Epithelial cell of umbilical artery (primary cell): ENCODE data around the gene EOGT. TPM values are rescaled to one million over a fixed set of nuclear protein-coding genes. Genes with fewer than 3 reads are reported as not detected.

Source experiments
- total RNA-seq: library from RNA; depleted of rRNA; stranded (reverse); fragments of >200 nt; gene quantifications from 2 replicates; pipeline ENCODE4 v1.2.3, GENCODE V29; 2014

EOGT gene
- total RNA-seq, result 126 and 188 TPM in 2 replicates

DNA sequence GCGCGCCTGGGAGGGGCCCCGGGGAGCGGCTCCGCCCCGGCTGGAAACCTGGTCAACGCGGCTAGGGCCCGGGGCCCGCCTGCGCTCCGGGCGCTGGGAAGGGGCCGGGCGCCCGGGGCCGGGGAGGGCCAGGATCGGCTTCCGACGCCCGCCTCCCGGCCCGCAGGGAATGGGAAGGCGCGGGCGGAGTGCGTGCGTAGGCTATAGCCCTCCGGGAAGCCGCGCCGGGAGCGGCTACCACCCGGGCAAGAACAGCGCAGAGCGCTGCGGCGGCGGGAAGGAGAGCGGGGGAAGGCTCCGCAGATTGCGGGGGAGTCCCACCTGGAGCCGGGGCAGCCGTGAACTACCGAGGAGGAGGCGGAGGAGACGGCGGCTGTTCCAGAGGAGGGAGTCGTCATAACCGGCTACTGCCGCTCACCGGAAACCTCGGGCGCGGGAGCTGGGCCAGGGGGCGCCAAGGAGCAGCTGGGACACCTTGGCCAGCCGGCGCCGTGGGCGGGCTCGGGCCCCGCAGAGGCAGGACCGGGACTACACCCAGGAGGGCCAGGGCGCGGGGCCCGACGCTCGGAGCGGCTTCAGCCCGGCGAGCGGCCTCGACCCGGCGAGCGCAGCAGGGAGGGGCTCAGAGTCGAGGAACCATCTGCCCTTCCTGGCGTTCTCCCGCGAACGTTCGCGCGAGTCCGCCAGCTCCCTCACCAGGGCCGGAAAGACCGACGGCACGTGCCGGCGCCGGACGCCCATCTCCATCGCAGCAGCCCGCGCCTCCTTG is at the start of gene EOGT:
TSS of gene EOGT (minus strand) at position 432 of the 769 bp plus-strand sequence. CDS start 3,838 bp downstream, outside the sequence.

DNA sequence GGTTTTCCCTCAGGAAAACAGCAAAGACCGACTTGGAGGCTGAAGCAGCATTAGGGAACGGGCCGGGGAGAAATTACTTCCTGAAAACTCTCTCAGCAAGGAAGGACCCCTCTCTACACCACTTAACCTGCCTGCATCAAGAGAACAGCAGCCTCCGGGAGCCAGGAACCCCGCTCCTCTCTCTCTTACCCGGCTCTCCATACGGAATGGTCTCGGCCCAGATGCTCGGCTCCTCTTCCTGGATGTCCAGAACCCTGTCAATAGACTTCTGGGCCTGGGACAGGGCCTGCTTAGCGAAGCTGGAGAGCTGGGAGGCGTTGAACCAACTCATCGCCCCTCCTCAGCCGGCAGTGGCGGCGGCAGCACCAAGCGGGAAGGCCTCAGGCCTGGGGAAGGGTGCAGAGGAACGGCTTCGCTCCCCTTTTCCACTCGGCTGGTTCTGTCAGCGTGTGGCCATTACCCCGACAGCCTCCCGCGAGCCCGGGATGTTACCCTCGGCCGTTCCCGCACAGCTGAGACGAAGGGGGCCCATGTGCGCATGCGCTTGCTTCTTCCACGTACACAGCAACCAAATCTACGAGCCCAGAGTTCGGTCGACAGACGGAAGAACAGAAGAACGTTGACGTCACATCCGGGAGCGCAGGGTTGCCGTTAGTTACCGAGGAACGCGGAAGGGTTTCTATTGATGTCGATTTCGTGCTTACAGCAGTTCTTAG is 38.4 kb upstream of the EOGT start, which contains the start of gene TMF1:
TSS of gene TMF1 (minus strand) at position 578 of the 716 bp plus-strand sequence. CDS start at position 331, 247 bp downstream.

Other genes with a start within 250 kb of the EOGT start
- 0.32 TPM in 1 of 2 replicates, not detected in the other for gene TAFA4, start 81.1 kb downstream of the EOGT start, total RNA-seq
- 31.2 and 36.1 TPM in 2 replicates for gene TMF1, start 38.6 kb upstream of the EOGT start, total RNA-seq
- gene UBA3, start 66.7 kb upstream of the EOGT start, total RNA-seq, result 79.6 and 97.7 TPM in 2 replicates
- gene ARL6IP5, start 71.3 kb upstream of the EOGT start, total RNA-seq, result 107 and 109 TPM in 2 replicates
- under 0.01 TPM in 2 replicates for gene LMOD3, start 108.9 kb upstream of the EOGT start, total RNA-seq